WTC11 (cell line): ENCODE measurements around the gene CD46. TPM values are rescaled to one million over a fixed set of nuclear protein-coding genes. Genes with fewer than 3 reads are reported as not detected.

Experiments used
- ATAC-seq: fragments of 200-7000 bp; cut with Tn5 transposase; 2 replicates; pipeline ENCODE4 v1.10.0; 2021; ENCODE audit warnings: mild to moderate bottlenecking, moderate library complexity
- CTCF ChIA-PET: fragments of 300-600 bp; sonication (Branson Sonifier 250); formaldehyde crosslinking; loops from one replicate; lab custom pipeline; 2021; ENCODE audit warnings: antibody characterized with exemption; lab: Charles Lee
- POLR2A ChIA-PET: fragments of 350-600 bp; sonication (Branson Sonifier 250); formaldehyde crosslinking; loops from one replicate; lab custom pipeline; 2021; ENCODE audit warnings: antibody characterized with exemption; lab: Charles Lee
- DNase-seq: peaks from one replicate; pipeline ENCODE4 v3.0.0; 2021; ENCODE audit warnings: low spot score
- H3K27ac Mint-ChIP-seq: 2 replicates; pipeline ENCODE4 v1.8.0; 2021; ENCODE audit warnings: mixed read lengths
- H3K27me3 Mint-ChIP-seq: 2 replicates; pipeline ENCODE4 v1.8.0; 2021; ENCODE audit warnings: low read depth, mild to moderate bottlenecking, moderate library complexity, mixed read lengths
- H3K36me3 Mint-ChIP-seq: 2 replicates; pipeline ENCODE4 v1.8.0; 2021; ENCODE audit warnings: mixed read lengths
- H3K4me1 Mint-ChIP-seq: 2 replicates; pipeline ENCODE4 v1.8.0; 2022; ENCODE audit warnings: mixed read lengths
- H3K4me3 Mint-ChIP-seq: 2 replicates; pipeline ENCODE4 v1.8.0; 2021; ENCODE audit warnings: mild to moderate bottlenecking, moderate library complexity, mixed read lengths
- H3K9me3 Mint-ChIP-seq: 2 replicates; pipeline ENCODE4 v1.8.0; 2021; ENCODE audit warnings: mixed read lengths
- CREM ChIP-seq: sonication (generic); formaldehyde crosslinking; IDR thresholded peaks from 2 replicates; pipeline ENCODE4 v1.8.1; 2022; ENCODE audit warnings: mild to moderate bottlenecking, missing genetic modification reagents, moderate library complexity
- EMX1 ChIP-seq: fragments of 250-450 bp; sonication (Bioruptor Pico); IDR thresholded peaks from 2 replicates; pipeline ENCODE4 v1.8.0; 2021; ENCODE audit warnings: mild to moderate bottlenecking
- FOXJ3 ChIP-seq: sonication (generic); formaldehyde crosslinking; IDR thresholded peaks from 2 replicates; pipeline ENCODE4 v1.9.0; 2021; ENCODE audit warnings: missing genetic modification reagents, mild to moderate bottlenecking, borderline replicate concordance
- FOXK1 ChIP-seq: sonication (generic); formaldehyde crosslinking; IDR thresholded peaks from 2 replicates; pipeline ENCODE4 v1.8.0; 2022; ENCODE audit warnings: mild to moderate bottlenecking, moderate library complexity, missing genetic modification reagents
- GRHL2 ChIP-seq: fragments of 250-450 bp; sonication (Bioruptor Pico); IDR thresholded peaks from 2 replicates; pipeline ENCODE4 v1.8.0; 2022; ENCODE audit warnings: mild to moderate bottlenecking, moderate library complexity; ENCODE audit not compliant: insufficient replicate concordance, severe bottlenecking
- NFYB ChIP-seq: sonication (generic); formaldehyde crosslinking; conservative IDR thresholded peaks from 2 replicates; pipeline ENCODE4 v1.8.0; 2022; ENCODE audit warnings: low read depth, missing genetic modification reagents
- RORB ChIP-seq: fragments of 250-450 bp; sonication (Bioruptor Pico); IDR thresholded peaks from 2 replicates; pipeline ENCODE4 v1.9.0; 2021; ENCODE audit warnings: mild to moderate bottlenecking
- SP1 ChIP-seq: sonication (generic); formaldehyde crosslinking; conservative IDR thresholded peaks from 2 replicates; pipeline ENCODE4 v1.8.1; 2022; ENCODE audit warnings: missing genetic modification reagents
- TCF7 ChIP-seq: sonication (generic); formaldehyde crosslinking; IDR thresholded peaks from 2 replicates; pipeline ENCODE4 v1.8.0; 2022; ENCODE audit warnings: mild to moderate bottlenecking, low read depth, missing genetic modification reagents, moderate library complexity
- TEAD1 ChIP-seq: sonication (generic); formaldehyde crosslinking; IDR thresholded peaks from 2 replicates; pipeline ENCODE4 v1.8.0; 2022; ENCODE audit warnings: mild to moderate bottlenecking, missing genetic modification reagents
- TEAD4 ChIP-seq: sonication (generic); formaldehyde crosslinking; IDR thresholded peaks from 2 replicates; pipeline ENCODE4 v1.8.0; 2022; ENCODE audit warnings: mild to moderate bottlenecking, missing genetic modification reagents
- ZBTB21 ChIP-seq: sonication (generic); formaldehyde crosslinking; IDR thresholded peaks from 2 replicates; pipeline ENCODE4 v1.8.1; 2023; ENCODE audit warnings: mild to moderate bottlenecking, missing genetic modification reagents, borderline replicate concordance
- ZNF138 ChIP-seq: sonication (generic); formaldehyde crosslinking; conservative IDR thresholded peaks from 2 replicates; pipeline ENCODE4 v1.8.1; 2022; ENCODE audit warnings: mild to moderate bottlenecking, moderate library complexity, missing genetic modification reagents
- ZNF219 ChIP-seq: sonication (generic); formaldehyde crosslinking; IDR thresholded peaks from 2 replicates; pipeline ENCODE4 v1.8.0; 2023; ENCODE audit warnings: missing genetic modification reagents, mild to moderate bottlenecking, borderline replicate concordance
- total RNA-seq: library from RNA; stranded (reverse); gene quantifications from 3 replicates; pipeline ENCODE4 v1.2.3, GENCODE V29; 2021
- TF ChIP-seq, protein P1 (sequence below): sonication (generic); formaldehyde crosslinking; IDR thresholded peaks from 2 replicates; pipeline ENCODE4 v1.8.0; 2022; ENCODE audit warnings: mild to moderate bottlenecking, missing genetic modification reagents
- TF ChIP-seq, protein P2 (sequence below): sonication (generic); formaldehyde crosslinking; IDR thresholded peaks from 2 replicates; pipeline ENCODE4 v1.8.1; 2022; ENCODE audit warnings: missing genetic modification reagents, borderline replicate concordance
- TF ChIP-seq, protein P3 (sequence below): sonication (generic); formaldehyde crosslinking; IDR thresholded peaks from 2 replicates; pipeline ENCODE4 v1.8.0; 2023; ENCODE audit warnings: missing genetic modification reagents
- TF ChIP-seq, protein P4 (sequence below): sonication (generic); formaldehyde crosslinking; conservative IDR thresholded peaks from 2 replicates; pipeline ENCODE4 v1.8.1; 2023; ENCODE audit warnings: mild to moderate bottlenecking, low read depth, missing genetic modification reagents, moderate library complexity
- TF ChIP-seq, protein P5 (sequence below): fragments of 250-450 bp; sonication (Bioruptor Pico); IDR thresholded peaks from 2 replicates; pipeline ENCODE4 v1.9.0; 2021; ENCODE audit warnings: moderate library complexity, mild to moderate bottlenecking, inconsistent platforms, borderline replicate concordance
- TF ChIP-seq, protein P6 (sequence below): sonication (generic); formaldehyde crosslinking; IDR thresholded peaks from 2 replicates; pipeline ENCODE4 v1.8.1; 2022; ENCODE audit warnings: mild to moderate bottlenecking, missing genetic modification reagents, moderate library complexity, borderline replicate concordance
- TF ChIP-seq, protein P7 (sequence below): sonication (generic); formaldehyde crosslinking; IDR thresholded peaks from 2 replicates; pipeline ENCODE4 v1.8.1; 2023; ENCODE audit warnings: mild to moderate bottlenecking, missing genetic modification reagents, moderate library complexity
- TF ChIP-seq, protein P8 (sequence below): sonication (generic); formaldehyde crosslinking; IDR thresholded peaks from 2 replicates; pipeline ENCODE4 v1.8.1; 2023; ENCODE audit warnings: mild to moderate bottlenecking, missing genetic modification reagents

The CD46 gene
- total RNA-seq, 1 experiment from 2014 or later: 150 TPM

GRCh38 chr1:207841901-207842300 is 90.0 kb downstream of the CD46 start (continued):
- TF ChIP-seq, protein P1, sequence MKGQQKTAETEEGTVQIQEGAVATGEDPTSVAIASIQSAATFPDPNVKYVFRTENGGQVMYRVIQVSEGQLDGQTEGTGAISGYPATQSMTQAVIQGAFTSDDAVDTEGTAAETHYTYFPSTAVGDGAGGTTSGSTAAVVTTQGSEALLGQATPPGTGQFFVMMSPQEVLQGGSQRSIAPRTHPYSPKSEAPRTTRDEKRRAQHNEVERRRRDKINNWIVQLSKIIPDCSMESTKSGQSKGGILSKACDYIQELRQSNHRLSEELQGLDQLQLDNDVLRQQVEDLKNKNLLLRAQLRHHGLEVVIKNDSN: no peak
- TF ChIP-seq SP1 (CRISPR knock-in tag) (no peak), TEAD1 (no peak), TCF7 (no peak), FOXJ3 (no peak)
- TF ChIP-seq, protein P2, sequence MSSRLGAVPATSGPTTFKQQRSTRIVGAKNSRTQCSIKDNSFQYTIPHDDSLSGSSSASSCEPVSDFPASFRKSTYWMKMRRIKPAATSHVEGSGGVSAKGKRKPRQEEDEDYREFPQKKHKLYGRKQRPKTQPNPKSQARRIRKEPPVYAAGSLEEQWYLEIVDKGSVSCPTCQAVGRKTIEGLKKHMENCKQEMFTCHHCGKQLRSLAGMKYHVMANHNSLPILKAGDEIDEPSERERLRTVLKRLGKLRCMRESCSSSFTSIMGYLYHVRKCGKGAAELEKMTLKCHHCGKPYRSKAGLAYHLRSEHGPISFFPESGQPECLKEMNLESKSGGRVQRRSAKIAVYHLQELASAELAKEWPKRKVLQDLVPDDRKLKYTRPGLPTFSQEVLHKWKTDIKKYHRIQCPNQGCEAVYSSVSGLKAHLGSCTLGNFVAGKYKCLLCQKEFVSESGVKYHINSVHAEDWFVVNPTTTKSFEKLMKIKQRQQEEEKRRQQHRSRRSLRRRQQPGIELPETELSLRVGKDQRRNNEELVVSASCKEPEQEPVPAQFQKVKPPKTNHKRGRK (CRISPR knock-in tag): no peak
- TF ChIP-seq, protein P3, sequence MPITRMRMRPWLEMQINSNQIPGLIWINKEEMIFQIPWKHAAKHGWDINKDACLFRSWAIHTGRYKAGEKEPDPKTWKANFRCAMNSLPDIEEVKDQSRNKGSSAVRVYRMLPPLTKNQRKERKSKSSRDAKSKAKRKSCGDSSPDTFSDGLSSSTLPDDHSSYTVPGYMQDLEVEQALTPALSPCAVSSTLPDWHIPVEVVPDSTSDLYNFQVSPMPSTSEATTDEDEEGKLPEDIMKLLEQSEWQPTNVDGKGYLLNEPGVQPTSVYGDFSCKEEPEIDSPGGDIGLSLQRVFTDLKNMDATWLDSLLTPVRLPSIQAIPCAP (CRISPR knock-in tag): no peak

DNA sequence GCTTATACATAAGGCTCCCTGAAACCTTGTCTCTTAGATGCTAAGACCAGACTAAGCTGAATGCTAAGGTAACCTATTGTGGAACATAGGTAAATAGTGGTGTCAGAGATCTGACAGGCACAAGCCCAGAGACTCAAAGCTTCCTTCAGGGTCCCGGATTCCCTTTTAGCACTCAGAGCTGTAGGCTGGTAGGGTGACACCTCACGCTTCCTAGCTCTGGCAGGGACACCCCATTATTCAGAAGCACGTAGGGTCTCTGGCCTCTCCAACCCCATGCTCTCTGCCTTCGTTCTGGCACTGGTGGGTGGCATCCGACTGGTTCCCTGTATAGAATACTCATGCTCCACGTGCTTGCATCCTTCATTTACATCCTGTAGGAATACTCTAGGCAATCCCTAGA is 90.7 kb downstream of the CD46 start:
- no peaks in the 10 kb centered on the region for H3K9me3 Mint-ChIP-seq
- no peak overlapping the region for H3K27ac Mint-ChIP-seq
- no peak for ATAC-seq
- H3K4me1 Mint-ChIP-seq: no peaks in the 10 kb centered on the region
- no peaks in the 10 kb centered on the region for H3K36me3 Mint-ChIP-seq
- DNase-seq: no peak
- POLR2A ChIA-PET: no interaction called here
- no peaks in the 10 kb centered on the region for H3K27me3 Mint-ChIP-seq
- CTCF ChIA-PET: interaction anchor here (1.0 to 2.9 kb wide), 6 partner anchors 26 to 156 kb away, joined by 3 to 12 read pairs (median 3); no protein-coding TSS in a partner anchor
- TF ChIP-seq FOXK1 (CRISPR knock-in tag): no peak
- TF ChIP-seq, protein P4, sequence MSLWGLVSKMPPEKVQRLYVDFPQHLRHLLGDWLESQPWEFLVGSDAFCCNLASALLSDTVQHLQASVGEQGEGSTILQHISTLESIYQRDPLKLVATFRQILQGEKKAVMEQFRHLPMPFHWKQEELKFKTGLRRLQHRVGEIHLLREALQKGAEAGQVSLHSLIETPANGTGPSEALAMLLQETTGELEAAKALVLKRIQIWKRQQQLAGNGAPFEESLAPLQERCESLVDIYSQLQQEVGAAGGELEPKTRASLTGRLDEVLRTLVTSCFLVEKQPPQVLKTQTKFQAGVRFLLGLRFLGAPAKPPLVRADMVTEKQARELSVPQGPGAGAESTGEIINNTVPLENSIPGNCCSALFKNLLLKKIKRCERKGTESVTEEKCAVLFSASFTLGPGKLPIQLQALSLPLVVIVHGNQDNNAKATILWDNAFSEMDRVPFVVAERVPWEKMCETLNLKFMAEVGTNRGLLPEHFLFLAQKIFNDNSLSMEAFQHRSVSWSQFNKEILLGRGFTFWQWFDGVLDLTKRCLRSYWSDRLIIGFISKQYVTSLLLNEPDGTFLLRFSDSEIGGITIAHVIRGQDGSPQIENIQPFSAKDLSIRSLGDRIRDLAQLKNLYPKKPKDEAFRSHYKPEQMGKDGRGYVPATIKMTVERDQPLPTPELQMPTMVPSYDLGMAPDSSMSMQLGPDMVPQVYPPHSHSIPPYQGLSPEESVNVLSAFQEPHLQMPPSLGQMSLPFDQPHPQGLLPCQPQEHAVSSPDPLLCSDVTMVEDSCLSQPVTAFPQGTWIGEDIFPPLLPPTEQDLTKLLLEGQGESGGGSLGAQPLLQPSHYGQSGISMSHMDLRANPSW (CRISPR knock-in tag): no peak
- no peak for TF ChIP-seq EMX1 (CRISPR knock-in tag)
- TF ChIP-seq, protein P5, sequence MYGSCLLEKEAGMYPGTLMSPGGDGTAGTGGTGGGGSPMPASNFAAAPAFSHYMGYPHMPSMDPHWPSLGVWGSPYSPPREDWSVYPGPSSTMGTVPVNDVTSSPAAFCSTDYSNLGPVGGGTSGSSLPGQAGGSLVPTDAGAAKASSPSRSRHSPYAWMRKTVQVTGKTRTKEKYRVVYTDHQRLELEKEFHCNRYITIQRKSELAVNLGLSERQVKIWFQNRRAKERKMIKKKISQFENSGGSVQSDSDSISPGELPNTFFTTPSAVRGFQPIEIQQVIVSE (CRISPR knock-in tag): no peak
- no peak for TF ChIP-seq NFYB
- TF ChIP-seq FOXJ3: no peak
- TF ChIP-seq TEAD4 (CRISPR knock-in tag): no peak
- TF ChIP-seq ZBTB21 (CRISPR knock-in tag): no peak
- H3K4me3 Mint-ChIP-seq: no peak overlapping the region

GRCh38 chr1:207844371-207844770 is 92.5 kb downstream of the CD46 start:
- DNase-seq (no peak), ATAC-seq (no peak)
- Mint-ChIP-seq H3K27ac (no peak overlapping the region), H3K27me3 (no peaks in the 10 kb centered on the region), H3K4me1 (no peaks in the 10 kb centered on the region), H3K4me3 (no peak overlapping the region), H3K36me3 (no peaks in the 10 kb centered on the region), H3K9me3 (no peaks in the 10 kb centered on the region)
- ChIA-PET CTCF (no interaction called here), POLR2A (no interaction called here)
- TF ChIP-seq GRHL2 (CRISPR knock-in tag) (no peak), RORB (CRISPR knock-in tag) (no peak), ZNF219 (CRISPR knock-in tag) (no peak), FOXJ3 (no peak), ZNF138 (CRISPR knock-in tag) (no peak), CREM (CRISPR knock-in tag) (no peak)
- TF ChIP-seq, protein P6, sequence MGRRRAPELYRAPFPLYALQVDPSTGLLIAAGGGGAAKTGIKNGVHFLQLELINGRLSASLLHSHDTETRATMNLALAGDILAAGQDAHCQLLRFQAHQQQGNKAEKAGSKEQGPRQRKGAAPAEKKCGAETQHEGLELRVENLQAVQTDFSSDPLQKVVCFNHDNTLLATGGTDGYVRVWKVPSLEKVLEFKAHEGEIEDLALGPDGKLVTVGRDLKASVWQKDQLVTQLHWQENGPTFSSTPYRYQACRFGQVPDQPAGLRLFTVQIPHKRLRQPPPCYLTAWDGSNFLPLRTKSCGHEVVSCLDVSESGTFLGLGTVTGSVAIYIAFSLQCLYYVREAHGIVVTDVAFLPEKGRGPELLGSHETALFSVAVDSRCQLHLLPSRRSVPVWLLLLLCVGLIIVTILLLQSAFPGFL (CRISPR knock-in tag): no peak
- TF ChIP-seq, protein P7, sequence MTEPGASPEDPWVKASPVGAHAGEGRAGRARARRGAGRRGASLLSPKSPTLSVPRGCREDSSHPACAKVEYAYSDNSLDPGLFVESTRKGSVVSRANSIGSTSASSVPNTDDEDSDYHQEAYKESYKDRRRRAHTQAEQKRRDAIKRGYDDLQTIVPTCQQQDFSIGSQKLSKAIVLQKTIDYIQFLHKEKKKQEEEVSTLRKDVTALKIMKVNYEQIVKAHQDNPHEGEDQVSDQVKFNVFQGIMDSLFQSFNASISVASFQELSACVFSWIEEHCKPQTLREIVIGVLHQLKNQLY: no peak
- TF ChIP-seq, protein P4 (CRISPR knock-in tag): no peak
- TF ChIP-seq, protein P8, sequence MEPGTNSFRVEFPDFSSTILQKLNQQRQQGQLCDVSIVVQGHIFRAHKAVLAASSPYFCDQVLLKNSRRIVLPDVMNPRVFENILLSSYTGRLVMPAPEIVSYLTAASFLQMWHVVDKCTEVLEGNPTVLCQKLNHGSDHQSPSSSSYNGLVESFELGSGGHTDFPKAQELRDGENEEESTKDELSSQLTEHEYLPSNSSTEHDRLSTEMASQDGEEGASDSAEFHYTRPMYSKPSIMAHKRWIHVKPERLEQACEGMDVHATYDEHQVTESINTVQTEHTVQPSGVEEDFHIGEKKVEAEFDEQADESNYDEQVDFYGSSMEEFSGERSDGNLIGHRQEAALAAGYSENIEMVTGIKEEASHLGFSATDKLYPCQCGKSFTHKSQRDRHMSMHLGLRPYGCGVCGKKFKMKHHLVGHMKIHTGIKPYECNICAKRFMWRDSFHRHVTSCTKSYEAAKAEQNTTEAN (CRISPR knock-in tag): no peak
